Bronchial epithelial cell (primary cell): ENCODE results near the gene TM7SF2. TPM values are rescaled to one million over a fixed set of nuclear protein-coding genes. Genes with fewer than 3 reads are reported as not detected.

ENCODE experiments used
- DNase-seq: peaks from one replicate; pipeline ENCODE4 v3.0.0-alpha.2; 2010; ENCODE audit warnings: low read depth
- FAIRE-seq: peaks from 2 replicates; lab custom pipeline; 2011; peaks lifted over from hg19 to GRCh38; lab: Jason Lieb, UNC
- H3K27me3 ChIP-seq: 2 replicates; pipeline ENCODE4 v1.5.1; 2011; ENCODE audit warnings: low read length; ENCODE audit not compliant: control insufficient read depth, insufficient read depth
- H3K36me3 ChIP-seq: 2 replicates; pipeline ENCODE4 v1.5.1; 2011; ENCODE audit warnings: low read length; ENCODE audit not compliant: control insufficient read depth, insufficient read depth
- H3K4me3 ChIP-seq: 2 replicates; pipeline ENCODE4 v1.5.1; 2011; ENCODE audit warnings: mild to moderate bottlenecking, low read depth, low read length, control low read depth
- CTCF ChIP-seq: IDR thresholded peaks from 2 replicates; pipeline ENCODE4 v1.5.1; 2011; ENCODE audit warnings: mild to moderate bottlenecking, moderate library complexity, low read length, control low read depth, inconsistent platforms; ENCODE audit not compliant: insufficient read depth, severe bottlenecking
- total RNA-seq: library from RNA; depleted of rRNA; stranded (reverse); fragments of >200 nt; gene quantifications from 2 replicates; pipeline ENCODE4 v1.2.1, GENCODE V29; 2014

The TM7SF2 gene
- total RNA-seq, 1 donor from 2014 or later, result 15.0 TPM

- Histone ChIP-seq H3K4me3 (no peak overlapping the region), H3K27me3 (no peaks in the 10 kb centered on the region), H3K36me3 (peaks cover 15% of the 10 kb centered on the region)
- FAIRE-seq (no peak), DNase-seq (no peak)
- no peak for TF ChIP-seq CTCF
These were observed 2.2 kb downstream of the TM7SF2 start for GRCh38 chr11:65113839-65114238.

GRCh38 chr11:65114538-65115171 is 3.0 kb downstream of the TM7SF2 start:
- Histone ChIP-seq H3K27me3 (no peaks in the 10 kb centered on the region), H3K4me3 (no peak overlapping the region), H3K36me3 (peaks cover 17% of the 10 kb centered on the region)
- TF ChIP-seq CTCF, result no peak
- FAIRE-seq (peak; percentile 62), DNase-seq (no peak)

DNA sequence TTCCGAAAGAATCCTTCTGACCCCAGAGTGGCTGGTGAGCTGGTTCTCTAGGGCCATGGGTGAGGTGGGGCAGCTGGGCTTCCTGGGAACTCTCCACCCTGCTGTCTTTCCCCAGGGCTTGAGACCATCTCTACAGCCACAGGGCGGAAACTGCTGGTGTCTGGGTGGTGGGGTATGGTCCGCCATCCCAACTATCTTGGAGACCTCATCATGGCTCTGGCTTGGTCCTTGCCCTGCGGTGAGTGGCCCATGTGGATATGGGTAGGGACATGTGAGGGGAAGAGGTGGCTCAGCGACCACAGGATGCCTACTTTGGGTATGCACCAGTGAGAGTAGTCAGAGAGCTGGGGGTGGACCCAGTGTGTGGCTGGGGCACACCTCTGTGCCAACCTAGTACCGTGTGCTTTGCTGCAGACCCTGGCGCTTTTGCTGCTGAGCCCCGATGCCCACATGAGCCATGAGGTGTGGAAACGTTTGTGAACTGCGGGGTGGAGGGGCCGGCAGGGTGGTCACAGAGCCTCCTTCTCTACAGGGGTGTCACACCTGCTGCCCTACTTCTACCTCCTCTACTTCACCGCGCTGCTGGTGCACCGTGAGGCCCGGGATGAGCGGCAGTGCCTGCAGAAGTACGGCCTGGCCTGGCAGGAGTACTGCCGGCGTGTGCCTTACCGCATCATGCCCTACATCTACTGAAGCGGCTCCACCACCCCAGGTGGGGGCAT is 3.9 kb downstream of the TM7SF2 start:
- FAIRE-seq (no peak), DNase-seq (no peak)
- H3K36me3 ChIP-seq, result peaks cover 22% of the 10 kb centered on the region
- no peak overlapping the region for H3K4me3 ChIP-seq
- no peak for TF ChIP-seq CTCF
- H3K27me3 ChIP-seq, result no peaks in the 10 kb centered on the region

- peak overlapping the region; percentile 84 for H3K4me3 ChIP-seq
- peaks cover 26% of the 10 kb centered on the region for H3K36me3 ChIP-seq
- TF ChIP-seq CTCF, result no peak
- no peaks in the 10 kb centered on the region for H3K27me3 ChIP-seq
- FAIRE-seq, result no peak
- DNase-seq, result peak; percentile 75
These were observed 4.9 kb downstream of the TM7SF2 start for GRCh38 chr11:65116370-65117205.

GRCh38 chr11:65117206-65118096 is 5.8 kb downstream of the TM7SF2 start, which contains the start of gene ZNHIT2:
ZNHIT2 (minus strand) TSS chr11:65117701; CDS start chr11:65117653, 48 bp downstream.
- H3K36me3 ChIP-seq, result peaks cover 26% of the 10 kb centered on the region
- H3K27me3 ChIP-seq, result no peaks in the 10 kb centered on the region
- peak within 1 kb of the TSS; percentile 84 for H3K4me3 ChIP-seq
- TF ChIP-seq CTCF, result peak; percentile 92
- FAIRE-seq (peak; percentile 7), DNase-seq (peak; percentile 97)
